ENCODE data around the gene BDKRB2.

BDKRB2 gene

DNA sequence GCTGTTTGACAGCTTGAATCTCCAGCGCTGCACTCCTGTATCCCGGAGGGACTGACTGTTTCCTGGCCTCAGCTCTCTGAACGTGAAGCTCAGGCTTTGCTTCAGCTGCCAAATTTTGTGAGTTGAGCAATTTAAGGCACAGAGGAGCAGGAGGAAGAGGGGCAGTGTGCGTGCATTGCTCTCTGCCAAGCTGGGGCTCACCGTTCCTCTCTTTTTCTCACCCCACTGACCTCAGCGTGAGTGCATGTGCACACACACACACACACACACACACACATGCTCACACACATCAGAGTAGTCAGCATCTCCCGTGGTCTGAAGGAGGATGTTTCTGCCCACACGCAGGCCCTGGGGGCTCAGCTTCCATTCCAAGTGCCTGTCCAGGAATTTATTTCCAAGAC lies 27.8 kb upstream of the BDKRB2 start:
- no peak for DNase-seq (ENCODE audit: low read depth)

DNA sequence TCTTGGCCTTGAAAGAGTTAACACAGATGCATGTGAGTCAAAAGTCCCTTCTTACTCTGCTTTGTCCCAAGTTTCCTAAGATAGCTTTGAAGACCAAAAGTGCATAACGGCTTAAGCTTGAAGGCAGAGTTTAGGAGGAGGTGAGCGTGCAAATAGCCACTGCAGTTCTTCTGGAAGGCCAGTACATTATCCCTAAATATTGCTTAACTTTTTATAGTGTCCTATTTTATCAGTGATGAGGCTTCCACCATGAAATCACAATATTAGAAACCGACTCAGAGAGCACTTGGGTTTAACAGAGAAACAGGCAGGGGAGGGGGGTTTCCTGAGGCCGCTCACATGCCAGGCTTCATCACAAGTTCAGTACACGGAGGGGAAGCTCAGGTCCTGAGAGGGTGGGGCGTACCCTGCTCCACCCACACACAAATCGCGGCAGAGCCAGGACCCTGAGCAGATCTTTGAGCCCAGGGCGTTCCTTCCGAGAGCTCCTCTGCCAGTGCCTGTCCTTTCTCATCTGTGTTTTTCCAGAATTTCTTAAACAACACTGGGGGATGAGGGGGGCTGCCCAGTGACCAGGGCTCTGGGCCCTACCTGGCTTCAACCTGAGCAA lies 26.8 kb upstream of the BDKRB2 start:
- no peak for DNase-seq (ENCODE audit: low read depth)

DNA sequence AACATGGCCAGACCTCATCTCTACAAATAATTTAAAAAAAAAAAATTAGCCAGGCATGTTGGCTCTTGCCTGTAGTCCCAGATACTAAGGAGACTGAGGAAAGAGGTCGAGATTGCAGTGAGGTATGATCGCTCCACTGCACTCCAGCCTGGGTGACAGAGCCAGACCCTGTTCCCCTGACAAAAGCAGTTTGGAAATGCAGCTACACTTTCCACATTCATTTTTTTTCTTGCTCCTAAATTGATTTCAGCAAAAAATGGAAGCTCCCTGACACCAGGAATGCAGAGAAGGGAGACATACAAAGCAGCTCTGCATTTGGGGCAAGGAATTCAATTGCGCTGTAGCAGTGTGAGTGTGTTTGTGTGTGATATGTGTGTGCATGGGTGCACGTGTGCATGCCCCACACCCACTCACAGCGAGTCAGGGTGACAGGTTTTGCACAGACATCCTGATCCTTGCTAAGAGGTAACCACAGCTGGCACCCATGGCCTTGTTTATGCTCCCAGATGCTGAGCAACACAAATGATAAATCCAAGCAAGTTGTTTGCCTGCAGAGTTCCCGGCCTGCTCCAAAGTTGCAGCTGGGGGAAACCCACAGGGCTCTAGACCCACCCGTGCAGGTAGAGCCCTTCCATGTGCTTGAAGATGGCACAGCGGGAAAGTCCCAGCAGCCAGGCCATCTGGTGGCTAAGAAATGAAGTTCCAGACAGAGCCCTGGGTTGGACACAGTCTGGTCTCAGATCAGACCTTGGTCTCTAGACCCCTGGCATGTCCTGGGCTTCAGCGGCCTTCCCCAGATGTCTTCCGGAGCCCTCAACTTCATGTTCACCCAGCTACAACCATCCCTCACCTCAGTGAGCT lies 25.9 kb upstream of the BDKRB2 start:
- DNase-seq (ENCODE audit: low read depth) = no peak

DNA sequence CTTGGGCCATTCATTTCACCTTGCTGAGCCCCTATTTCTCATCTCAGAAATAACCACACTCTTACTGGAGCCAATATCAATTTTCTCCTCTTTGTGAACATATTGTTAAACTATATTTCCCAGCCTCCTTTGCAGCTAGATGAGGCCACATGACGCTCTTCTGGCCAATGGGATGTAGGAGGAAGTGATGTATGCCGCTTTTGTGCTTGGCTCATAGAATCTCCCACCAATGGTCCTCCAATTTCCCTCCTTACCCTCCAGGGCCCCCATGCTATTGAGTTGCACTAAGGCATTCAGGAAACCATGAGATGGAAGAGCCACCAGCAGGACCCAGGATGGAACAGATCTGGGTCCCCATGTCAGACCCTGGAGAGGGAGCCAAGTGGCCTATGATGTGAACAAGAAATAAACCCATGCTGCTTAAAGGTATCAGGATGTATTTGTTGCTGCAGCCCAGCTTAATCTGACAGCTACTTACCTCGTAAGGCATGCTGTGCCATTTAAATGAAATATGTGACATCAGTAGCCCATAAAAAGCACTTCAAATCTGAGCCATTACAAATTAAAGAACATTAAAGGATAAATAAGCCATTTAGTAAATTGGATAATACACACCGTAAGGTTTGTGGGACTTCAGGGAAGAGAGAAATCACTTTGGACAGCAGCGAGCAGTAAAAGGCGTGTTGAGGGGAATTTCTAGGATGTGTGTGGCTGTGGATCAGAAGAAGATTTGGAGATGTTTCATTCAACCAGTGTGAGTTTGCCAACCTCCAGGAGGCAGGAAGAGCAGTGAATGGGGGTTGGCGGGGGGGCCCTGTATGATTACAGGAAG lies 24.4 kb upstream of the BDKRB2 start:
- DNase-seq (ENCODE audit: low read depth) = no peak

DNA sequence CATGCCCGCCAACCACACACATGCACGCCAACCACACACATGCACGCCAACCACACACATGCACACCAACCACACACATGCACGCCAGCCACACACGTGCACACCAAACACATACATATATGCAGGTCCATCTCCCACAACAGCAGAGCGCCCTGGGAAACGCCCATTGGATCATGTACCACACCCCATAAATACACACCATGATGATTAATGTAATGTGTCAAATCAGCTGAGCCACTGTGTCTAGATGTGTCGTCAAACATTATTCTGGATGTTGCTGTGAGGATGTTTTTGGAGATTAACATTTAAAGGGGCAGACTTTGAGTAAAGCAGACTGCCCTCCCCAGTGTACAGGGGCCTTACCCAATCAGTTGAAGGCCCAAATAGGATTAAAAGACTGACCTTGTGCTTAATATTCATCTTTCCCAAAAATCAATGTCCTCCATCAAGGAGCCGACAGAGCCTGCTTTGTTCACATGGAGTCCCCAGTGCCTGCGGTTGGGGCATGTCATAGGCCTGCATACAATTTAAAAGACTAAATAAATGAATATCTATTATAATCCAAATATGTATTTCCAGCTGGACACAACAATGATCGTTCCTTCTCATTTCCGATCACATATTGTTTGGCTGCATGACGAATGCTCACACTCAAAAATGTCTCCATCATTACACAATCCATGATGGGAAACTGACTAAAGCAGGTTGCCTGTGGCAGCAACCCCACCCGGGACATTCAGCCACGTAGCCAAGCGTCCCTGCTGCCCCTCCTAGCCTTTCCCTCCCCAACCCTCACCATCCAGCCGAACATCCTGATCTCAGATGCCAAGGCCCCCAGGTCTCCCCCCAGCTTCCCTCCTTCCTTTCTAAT lies 23.2 kb upstream of the BDKRB2 start:
- DNase-seq (ENCODE audit: low read depth) = no peak

DNA sequence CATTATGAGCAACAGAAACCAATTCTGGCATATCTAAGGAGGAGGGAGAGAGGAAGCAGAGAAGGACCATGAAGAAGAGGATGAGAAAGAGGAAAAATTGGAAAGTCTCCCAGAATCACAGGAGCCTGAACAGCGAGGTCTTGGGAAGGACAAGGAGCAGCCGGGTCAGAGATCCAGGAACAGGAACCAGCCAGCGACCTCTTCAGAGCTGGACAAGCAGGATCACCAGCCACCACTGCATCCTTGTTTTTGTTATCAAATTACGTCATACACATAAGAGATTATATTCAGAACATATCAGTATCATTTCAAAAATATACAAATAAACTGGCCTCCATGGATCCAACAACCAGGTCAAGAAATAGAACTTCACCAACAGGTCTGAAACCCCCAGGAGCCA lies 22.1 kb upstream of the BDKRB2 start:
- DNase-seq (ENCODE audit: low read depth) = no peak

DNA sequence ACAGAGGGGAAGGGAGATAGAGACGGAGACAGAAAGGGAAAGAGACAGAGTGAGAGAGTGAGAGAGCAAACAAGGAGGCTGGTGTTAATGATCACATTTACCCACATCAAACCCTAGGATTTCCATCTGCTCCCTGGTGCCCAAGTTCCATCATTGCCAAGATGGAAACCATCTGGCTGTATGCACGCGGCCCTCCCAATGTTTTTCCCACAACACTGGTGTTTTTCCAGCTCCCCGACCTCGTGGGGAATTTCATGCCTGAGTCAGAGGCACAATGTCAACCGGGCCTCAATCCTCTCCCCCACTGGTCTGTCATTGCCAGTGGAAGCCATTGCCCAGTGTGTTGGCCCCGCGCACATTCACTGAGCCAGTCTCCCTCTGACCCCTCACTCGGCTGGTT lies 19.9 kb upstream of the BDKRB2 start:
- no peak for DNase-seq (ENCODE audit: low read depth)

DNA sequence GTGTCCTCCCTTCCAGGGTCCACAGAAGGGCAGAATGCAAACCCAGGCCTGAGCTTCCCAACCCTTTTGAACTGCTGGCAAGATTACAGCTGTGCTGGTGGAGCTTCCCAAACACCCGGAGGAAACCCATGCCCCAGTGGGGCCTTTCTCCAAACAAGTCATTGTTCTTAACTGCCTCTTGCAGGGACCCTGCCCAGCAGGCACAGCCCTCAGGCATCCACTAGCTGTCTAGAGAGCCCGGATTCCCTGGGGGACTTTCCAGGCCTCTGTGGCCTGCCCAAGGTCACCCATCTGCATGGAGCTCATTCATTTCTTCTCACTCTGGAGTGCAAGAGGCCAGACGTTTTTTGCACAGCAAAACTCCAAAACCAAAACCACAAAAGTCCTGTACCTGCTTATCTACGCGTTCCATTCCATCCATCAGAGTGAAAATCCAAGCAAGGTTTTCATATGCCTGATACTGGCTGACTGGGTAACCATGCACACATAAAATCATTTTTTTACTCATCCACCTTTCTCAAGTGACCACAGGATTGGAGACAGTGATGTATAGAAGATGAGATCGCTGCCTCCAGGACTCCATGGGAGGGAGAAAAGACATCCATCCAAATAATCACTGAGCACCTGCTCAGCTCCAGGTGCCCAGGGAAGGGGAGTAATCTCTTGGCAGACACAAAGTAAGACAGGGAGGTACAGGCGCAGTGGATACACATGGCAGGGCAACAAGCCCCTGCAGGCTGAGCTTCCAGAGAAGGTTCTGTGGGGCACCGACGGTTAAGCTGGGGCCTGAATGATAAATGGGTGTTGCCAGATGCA lies 17.2 kb upstream of the BDKRB2 start:
- no peak for DNase-seq (ENCODE audit: low read depth)

DNA sequence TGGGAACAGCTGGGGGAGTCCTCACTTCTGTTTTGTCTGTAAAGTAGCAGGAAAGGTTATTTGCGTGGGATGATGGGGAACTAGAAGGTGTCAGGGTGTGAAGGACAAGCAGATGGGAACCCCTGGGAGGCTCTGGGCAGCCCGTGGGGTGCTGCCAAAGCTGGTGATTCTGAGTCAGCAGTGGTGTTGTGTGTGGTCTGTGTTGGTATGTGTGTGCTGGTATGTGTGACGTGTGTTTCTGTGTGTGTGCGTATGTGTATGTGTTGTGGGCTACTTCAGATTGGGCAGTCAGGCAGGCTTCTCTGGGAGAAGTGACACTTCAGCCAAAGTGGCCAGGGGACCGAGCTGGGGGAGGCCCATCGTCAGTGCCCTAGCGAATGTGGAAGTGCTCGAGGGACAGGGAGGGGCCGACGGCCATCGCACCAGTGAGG lies 15.3 kb upstream of the BDKRB2 start:
- DNase-seq (ENCODE audit: low read depth) = no peak

DNA sequence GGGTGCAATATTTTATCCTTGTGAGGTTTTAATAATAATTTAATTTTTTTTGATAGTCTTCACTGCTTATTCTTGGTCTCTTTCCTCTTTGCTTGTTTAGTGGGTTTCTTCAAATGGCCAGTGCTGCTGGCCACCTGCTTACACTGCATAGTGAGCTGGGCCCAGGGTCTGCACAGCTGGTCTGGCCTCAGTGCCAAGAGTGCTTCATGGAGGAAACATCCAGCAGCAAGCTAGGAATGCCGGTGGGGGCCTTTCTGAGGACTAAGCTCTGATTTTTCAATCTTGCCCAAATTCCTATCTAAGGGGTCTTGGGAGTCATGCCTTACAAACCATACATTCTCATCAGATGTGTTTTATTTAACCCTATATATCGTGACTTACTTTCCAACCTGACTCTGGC lies 13.3 kb upstream of the BDKRB2 start:
- DNase-seq (ENCODE audit: low read depth) = no peak

DNA sequence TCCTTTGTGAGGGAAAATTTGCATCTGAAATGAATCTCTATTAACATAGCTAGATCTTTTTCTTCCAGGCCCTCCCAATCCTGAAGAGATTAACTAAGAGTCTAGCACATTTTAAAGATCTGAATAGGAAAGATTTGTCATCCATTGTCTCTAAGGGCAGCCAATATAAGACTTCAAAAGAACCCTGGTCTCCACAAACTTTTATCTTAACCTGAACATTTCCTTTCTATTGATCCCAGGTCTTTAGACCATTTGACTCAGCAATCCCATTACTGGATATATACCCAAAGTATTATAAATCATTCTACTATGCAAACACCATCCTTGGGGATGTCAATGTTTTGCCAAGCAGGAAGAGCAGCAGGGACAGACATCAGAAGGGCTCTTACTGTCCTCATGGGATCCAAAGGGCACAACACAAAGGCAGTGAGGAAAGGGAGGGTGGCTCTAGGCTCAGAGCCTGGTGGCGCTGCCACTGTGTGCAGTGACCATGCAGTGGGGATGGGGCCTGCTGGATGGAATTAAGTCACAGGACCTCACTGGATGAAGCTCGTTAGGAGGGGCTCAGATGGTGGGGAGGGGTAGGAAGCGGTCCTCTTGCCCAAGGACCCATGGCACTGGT lies 12.7 kb upstream of the BDKRB2 start:
- DNase-seq (ENCODE audit: low read depth) = no peak

DNA sequence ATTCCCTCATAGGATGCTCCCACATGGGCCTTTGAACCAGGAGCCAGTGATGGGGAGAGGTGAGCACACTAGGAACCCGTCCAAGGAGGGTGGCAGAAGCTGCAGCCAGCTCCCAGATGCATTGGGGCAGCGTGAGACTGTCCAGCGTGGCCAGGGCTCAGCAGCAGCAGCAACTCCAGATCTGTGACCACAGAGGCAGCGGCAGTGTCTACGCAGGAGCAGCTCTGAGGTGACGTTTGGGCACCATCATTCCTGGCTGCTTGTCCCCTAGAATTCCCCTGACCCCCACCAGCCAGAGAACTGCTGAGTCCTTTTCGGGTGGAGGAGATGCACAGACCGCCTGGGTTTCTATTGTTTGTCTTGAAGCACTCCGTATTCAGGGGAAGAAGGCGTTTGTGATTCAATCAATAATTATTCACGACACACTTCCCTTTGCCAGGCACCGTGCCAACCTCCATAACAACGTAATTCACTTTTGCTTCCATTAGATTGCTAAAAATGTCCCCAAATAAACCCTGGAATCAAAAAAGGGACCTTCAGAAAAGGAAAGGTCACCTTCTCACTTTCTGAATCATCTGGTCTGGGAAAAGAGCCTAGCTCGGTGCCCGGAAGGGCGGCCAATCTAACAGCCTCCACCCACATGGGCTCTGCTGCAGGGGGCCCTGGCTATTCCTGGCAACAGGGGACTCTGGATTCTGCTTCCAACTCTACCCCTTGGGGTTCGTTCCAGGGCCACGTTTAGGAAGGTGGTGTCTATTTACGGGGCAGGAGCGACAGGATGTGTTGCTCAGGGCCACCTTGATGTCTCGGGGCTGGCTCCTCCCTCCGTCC lies 11.4 kb upstream of the BDKRB2 start:
- DNase-seq (ENCODE audit: low read depth) = no peak

DNA sequence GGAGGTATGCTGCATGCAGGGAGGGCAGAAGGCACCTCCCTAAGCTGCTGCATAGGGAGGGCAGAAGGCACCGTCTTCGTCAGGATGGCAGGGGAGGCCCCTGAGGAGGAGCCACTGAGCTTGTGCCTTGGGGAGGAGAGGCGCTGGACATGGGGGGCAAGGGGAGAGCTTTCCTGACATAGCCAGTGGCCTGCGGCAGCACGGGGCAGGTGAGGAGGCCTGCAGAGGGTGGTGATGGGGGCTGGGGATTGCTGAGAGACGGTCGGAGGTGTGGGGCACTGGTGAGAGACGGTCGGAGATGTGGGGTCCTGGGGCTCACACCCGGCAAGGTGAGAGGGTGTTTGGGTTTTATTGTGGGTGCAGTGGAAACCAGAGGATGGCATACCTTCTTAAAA lies 10.4 kb upstream of the BDKRB2 start:
- no peak for DNase-seq (ENCODE audit: low read depth)

DNA sequence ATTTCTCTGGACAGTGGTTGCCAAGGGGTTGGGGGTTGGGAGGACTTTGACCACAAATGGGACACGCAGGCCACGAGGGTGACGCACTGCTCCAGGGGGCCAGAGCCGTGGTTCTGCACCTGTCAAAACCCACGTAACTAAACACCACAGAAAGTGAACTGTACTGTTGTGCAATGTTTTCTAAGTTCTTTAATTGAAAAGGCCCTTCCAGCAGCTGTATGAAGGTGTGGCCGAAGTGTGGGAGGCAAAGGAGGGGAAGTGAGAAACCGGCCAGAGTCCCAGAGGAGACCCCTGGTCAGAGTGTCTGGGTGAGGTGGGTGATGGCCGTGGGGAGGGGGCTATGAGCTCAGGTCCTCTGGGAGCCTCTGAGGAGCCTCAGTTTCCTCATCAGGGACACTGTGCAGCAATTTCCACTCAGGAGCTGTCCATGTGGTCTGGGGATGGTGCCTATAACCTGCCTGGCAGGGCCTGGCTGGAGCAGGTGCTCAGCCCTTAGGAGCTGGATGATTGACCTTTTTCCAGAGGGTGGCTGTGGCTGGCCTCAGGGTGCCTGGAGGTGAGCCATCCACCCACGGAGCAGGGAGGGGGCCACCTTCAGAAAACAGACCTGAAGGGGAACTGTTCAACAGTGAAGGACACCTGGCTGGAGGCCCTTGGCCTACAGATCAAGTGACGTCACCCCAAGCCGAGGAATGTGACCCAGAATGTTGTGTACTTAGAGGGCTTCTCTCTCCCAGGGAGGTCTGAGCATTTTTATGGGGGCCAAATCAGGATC lies 9.8 kb upstream of the BDKRB2 start:
- DNase-seq (ENCODE audit: low read depth) = no peak

DNA sequence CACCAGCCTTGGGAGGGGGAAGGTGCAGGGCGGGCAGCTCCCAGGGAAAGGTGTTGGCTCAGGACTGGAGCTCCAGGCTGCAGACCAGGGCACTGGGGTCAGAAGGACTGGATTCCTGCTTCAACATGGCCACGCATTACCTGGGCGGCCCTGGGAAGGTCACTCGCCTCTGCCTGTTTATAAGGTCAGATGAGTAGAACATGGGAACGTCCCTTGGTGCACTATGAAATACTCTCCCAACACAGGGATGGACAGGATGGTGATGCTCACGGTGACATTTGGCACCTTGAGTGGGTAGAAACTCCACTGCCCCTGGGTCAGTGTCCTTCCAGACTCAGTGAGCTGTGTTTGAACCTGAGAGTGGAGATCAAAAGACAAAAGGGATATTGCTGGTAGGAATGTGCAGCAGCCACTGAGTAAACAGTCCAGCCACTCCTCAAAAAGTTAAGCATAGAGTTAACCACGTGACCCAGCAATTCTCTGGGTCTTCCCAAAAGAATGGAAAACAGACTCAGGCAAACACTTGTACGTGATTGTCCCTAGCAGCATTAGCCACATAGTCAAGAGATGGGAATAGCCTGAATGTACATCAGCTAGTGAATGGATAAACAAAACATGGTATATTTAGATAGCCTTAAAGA lies 9.1 kb upstream of the BDKRB2 start:
- no peak for DNase-seq (ENCODE audit: low read depth)

DNA sequence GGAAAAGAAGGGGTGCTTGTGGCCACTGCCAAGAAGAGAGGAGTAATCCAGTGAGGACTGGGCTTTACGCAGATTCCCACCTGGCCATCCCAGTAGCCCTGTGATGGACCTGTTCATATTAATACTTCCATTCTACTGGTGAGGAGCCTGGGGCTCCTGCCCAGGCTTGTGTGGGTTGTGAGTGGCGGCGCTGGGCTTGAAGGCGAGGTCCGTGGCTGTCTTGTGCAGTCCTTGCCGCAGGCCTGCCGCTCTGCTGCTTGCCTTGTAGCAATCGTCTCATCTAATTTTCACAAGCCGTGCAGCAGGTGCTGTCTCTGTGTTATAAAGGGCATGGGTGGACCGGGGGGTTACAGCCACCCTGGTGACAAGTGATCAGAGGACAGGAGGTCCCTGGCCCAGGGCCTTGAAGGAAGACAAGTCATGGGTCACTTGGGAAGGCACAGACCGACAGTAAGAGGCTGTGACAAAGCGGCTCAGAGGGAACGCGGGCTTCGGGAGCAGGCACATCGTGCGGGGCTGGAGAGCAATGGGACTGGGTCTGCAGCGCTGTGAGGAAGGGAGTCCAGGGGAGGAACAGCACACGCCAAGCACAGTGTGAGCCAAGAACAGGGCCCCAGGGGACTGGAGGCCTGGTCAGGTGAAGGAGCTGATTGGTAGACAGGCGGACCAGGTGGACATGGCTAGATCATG lies 7.3 kb upstream of the BDKRB2 start:
- no peak for DNase-seq (ENCODE audit: low read depth)

DNA sequence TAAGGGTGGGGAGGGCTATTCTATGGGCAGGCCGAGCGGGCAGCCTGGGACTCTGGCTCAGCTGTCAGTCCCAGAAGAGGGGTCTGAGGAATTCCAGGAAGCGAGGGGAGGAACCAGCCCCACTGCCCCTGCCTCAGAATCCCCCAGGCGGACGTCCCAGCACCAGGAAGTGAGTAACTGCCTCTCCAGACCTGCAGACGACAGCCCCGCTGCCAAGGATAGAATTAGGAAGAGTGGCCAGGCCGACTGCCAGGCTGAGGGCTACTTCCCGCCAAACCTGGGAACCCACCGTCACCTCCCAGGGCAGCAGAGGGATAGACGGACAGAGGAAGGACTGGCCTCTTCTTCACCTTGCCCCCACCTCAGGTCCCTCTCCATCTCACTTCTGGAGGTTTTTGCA lies 6.7 kb upstream of the BDKRB2 start:
- DNase-seq (ENCODE audit: low read depth) = no peak

Data from T-helper 22 cell (primary cell).